Prostate gland (tissue), 2 donors: Measurements from ENCODE around the gene ACTR3. TPM values are rescaled to one million over a fixed set of nuclear protein-coding genes. Genes with fewer than 3 reads are reported as not detected.

Experiments
- DNase-seq: peaks from one replicate; pipeline ENCODE4 v3.0.0-alpha.2; 2019; ENCODE audit warnings: low spot score
- H3K27ac ChIP-seq, 2 donors: fragments of 200-600 bp; sonication (generic); 2 replicates each; pipeline ENCODE4 v1.5.1; 2017 to 2019
- H3K27me3 ChIP-seq: fragments of 200-600 bp; sonication (generic); replicated peaks from 2 replicates; pipeline ENCODE4 v1.5.1; 2019; ENCODE audit not compliant: insufficient read depth
- H3K36me3 ChIP-seq, 2 donors: fragments of 200-600 bp; sonication (generic); 1 replicate in 1 of 2; 2 replicates in 1 of 2; pipeline versions ENCODE4 v1.5.1 to v1.8.1; 2017 to 2019
- H3K4me1 ChIP-seq: fragments of 200-600 bp; sonication (generic); replicated peaks from 2 replicates; pipeline ENCODE4 v1.5.1; 2019
- H3K4me3 ChIP-seq, 2 donors: fragments of 200-600 bp; sonication (generic); 2 replicates each; pipeline ENCODE4 v1.5.1; 2017 to 2019
- H3K9me3 ChIP-seq: fragments of 200-600 bp; sonication (generic); 2 replicates; pipeline ENCODE4 v1.5.1; 2017
- CTCF ChIP-seq, 4 experiments: fragments of 200-600 bp in 2 of 4; fragments of 450-650 bp in 2 of 4; sonication (generic) in 2 of 4; IDR thresholded peaks; 1 replicate in 3 of 4; 2 replicates in 1 of 4; pipeline ENCODE4 v1.5.1; 2016 to 2019; ENCODE audit warnings: antibody characterized with exemption in 4 of 4, mild to moderate bottlenecking in 2 of 4, moderate library complexity in 2 of 4
- POLR2A ChIP-seq: fragments of 450-650 bp; IDR thresholded peaks from one replicate; pipeline ENCODE4 v1.6.1; 2016; ENCODE audit warnings: antibody characterized with exemption, mild to moderate bottlenecking
- POLR2AphosphoS5 ChIP-seq: sonication (generic); formaldehyde crosslinking; IDR thresholded peaks from one replicate; pipeline ENCODE4 v1.6.1; 2017; ENCODE audit warnings: antibody characterized with exemption
- WGBS: methylation state at CpG from one replicate; pipeline ENCODE4 v1.1.5; 2018; 5-methylcytosine and 5-hydroxymethylcytosine counted together
- intact Hi-C: fragments of 100-400 bp; cut with DNase I; formaldehyde crosslinking; loops from one replicate; pipeline ENCODE4 v1.14.2; 2022
- total RNA-seq, 2 donors: library from RNA; depleted of rRNA; stranded (reverse); fragments of >200 nt; gene quantifications; one replicate each; pipeline ENCODE4 v1.1.0, GENCODE V29; 2016

The ACTR3 gene
- total RNA-seq, 2 donors from 2014 or later = 65.9 to 93.7 TPM

GRCh38 chr2:113891265-113891959 is 1.5 kb downstream of the ACTR3 start:
- Histone ChIP-seq H3K9me3 (no peaks in the 10 kb centered on the region), H3K4me3 (peak overlapping the region; percentile 81 to 99), H3K27me3 (no peaks in the 10 kb centered on the region), H3K4me1 (peaks cover 6% of the 10 kb centered on the region), H3K36me3 (no peaks in the 10 kb centered on the region), H3K27ac (peak overlapping the region; percentile 96 to 98)
- DNase-seq = no peak
- intact Hi-C loops = loop anchor here (2.0 kb wide), 1 partner anchor 135 kb away; the partner anchor contains the start of gene SLC35F5
- WGBS = 4% methylated on average over 5 of the region's 5 CpGs
- TF ChIP-seq CTCF (IDR thresholded peaks at IDR 0.05) = no peak
- no peak for TF ChIP-seq POLR2A
- no peak for TF ChIP-seq POLR2AphosphoS5

GRCh38 chr2:113892004-113892710 is 2.3 kb downstream of the ACTR3 start:
- Histone ChIP-seq H3K4me1 (peaks cover 4% of the 10 kb centered on the region), H3K36me3 (no peaks in the 10 kb centered on the region), H3K4me3 (peak overlapping the region in 1 of 2 donors; percentile 99), H3K9me3 (no peaks in the 10 kb centered on the region), H3K27ac (no peak overlapping the region), H3K27me3 (no peaks in the 10 kb centered on the region)
- WGBS = 57% methylated on average over 6 of the region's 6 CpGs
- TF ChIP-seq POLR2A (no peak), POLR2AphosphoS5 (no peak), CTCF (IDR thresholded peaks at IDR 0.05) (no peak)
- DNase-seq = no peak
- intact Hi-C loops = no loop called here

- H3K36me3 ChIP-seq = no peaks in the 10 kb centered on the region
- peak; percentile 35 for DNase-seq
- TF ChIP-seq POLR2AphosphoS5 (peak; percentile 80), POLR2A (no peak)
- H3K27me3 ChIP-seq = no peaks in the 10 kb centered on the region
- H3K4me3 ChIP-seq = no peak overlapping the region
- peaks cover 3% of the 10 kb centered on the region for H3K4me1 ChIP-seq
- intact Hi-C loops = no loop called here
- H3K27ac ChIP-seq = peak overlapping the region; percentile 24 to 45
- H3K9me3 ChIP-seq = no peaks in the 10 kb centered on the region
- 46% methylated on average over 7 of the region's 7 CpGs for WGBS
Measured at GRCh38 chr2:113894156-113894743, 4.4 kb downstream of the ACTR3 start.

- 86% methylated on average over 4 of the region's 4 CpGs for WGBS
- H3K27ac ChIP-seq = no peak overlapping the region
Measured at GRCh38 chr2:113895301-113895700, 5.4 kb downstream of the ACTR3 start.

More at GRCh38 chr2:113895301-113895700, 5.4 kb downstream of the ACTR3 start:
- H3K36me3 ChIP-seq = no peaks in the 10 kb centered on the region
- DNase-seq = no peak
- no peaks in the 10 kb centered on the region for H3K9me3 ChIP-seq
- H3K4me1 ChIP-seq = peaks cover 7% of the 10 kb centered on the region
- TF ChIP-seq POLR2AphosphoS5 = no peak
- no peak for TF ChIP-seq CTCF (IDR thresholded peaks at IDR 0.05)
- no peak for TF ChIP-seq POLR2A
- H3K27me3 ChIP-seq = no peaks in the 10 kb centered on the region
- H3K4me3 ChIP-seq = no peak overlapping the region
- intact Hi-C loops = no loop called here
